Heart right ventricle (tissue), 16 donors: ENCODE results near the gene MANF. TPM values are rescaled to one million over a fixed set of nuclear protein-coding genes. Genes with fewer than 3 reads are reported as not detected.

Experiments used
- ATAC-seq, 8 donors: fragments of 200-7000 bp; cut with Tn5 transposase; one replicate each; pipeline ENCODE4 v1.9.1; 2020; ENCODE audit warnings: mild to moderate bottlenecking in 8 of 8, moderate library complexity in 8 of 8, moderate number of reproducible peaks in 1 of 8
- DNase-seq, 2 donors: peaks; one replicate each; pipeline ENCODE4 v3.0.0-alpha.2; 2020
- H3K27ac ChIP-seq, 10 donors: fragments of 200-600 bp; sonication (generic) in 2 of 10; one replicate each; pipeline versions ENCODE4 v1.5.0 to v1.8.0; 2020 to 2022; ENCODE audit warnings: mild to moderate bottlenecking in 3 of 10
- H3K27me3 ChIP-seq, 7 donors: fragments of 200-600 bp; one replicate each; pipeline ENCODE4 v1.8.0; 2021 to 2022; ENCODE audit warnings: mild to moderate bottlenecking in 2 of 7
- H3K36me3 ChIP-seq, 9 donors: fragments of 200-600 bp; sonication (generic) in 1 of 9; one replicate each; pipeline versions ENCODE4 v1.5.0 to v1.8.0; 2020 to 2022; ENCODE audit warnings: mild to moderate bottlenecking in 2 of 9
- H3K4me1 ChIP-seq, 9 donors: fragments of 200-600 bp; sonication (generic) in 1 of 9; one replicate each; pipeline versions ENCODE4 v1.5.0 to v1.8.0; 2020 to 2022; ENCODE audit warnings: mild to moderate bottlenecking in 4 of 9
- H3K4me3 ChIP-seq, 10 donors: fragments of 200-600 bp; sonication (generic) in 2 of 10; one replicate each; pipeline versions ENCODE4 v1.5.0 to v1.8.0; 2020 to 2022; ENCODE audit warnings: mild to moderate bottlenecking in 7 of 10, moderate library complexity in 2 of 10
- H3K9me3 ChIP-seq, 11 donors: fragments of 200-600 bp in 10 of 11; sonication (generic) in 2 of 11; one replicate each; pipeline versions ENCODE4 v1.5.0 to v1.8.0; 2013 to 2022; ENCODE audit warnings: mild to moderate bottlenecking in 2 of 11, control low read depth in 1 of 11, moderate library complexity in 1 of 11
- CTCF ChIP-seq, 9 donors: fragments of 200-600 bp; sonication (generic) in 2 of 9; IDR thresholded peaks; one replicate each; pipeline versions ENCODE4 v1.5.0 to v1.8.0; 2021 to 2022; ENCODE audit warnings: antibody characterized with exemption in 9 of 9, mild to moderate bottlenecking in 5 of 9, moderate library complexity in 1 of 9
- WGBS, 2 donors: extraction: QIAGEN DNeasy Blood & Tissue Kit; methylation state at CpG; one replicate each; pipeline ENCODE4 v1.1.7; 2013; ENCODE audit warnings: inconsistent platforms in 1 of 2; 5-methylcytosine and 5-hydroxymethylcytosine counted together
- intact Hi-C, 10 donors: fragments of 100-400 bp; cut with DNase I; formaldehyde crosslinking; loops; one replicate each; pipeline versions ENCODE4 v1.11.1 to v1.14.2; 2022
- polyA plus RNA-seq, 2 donors: library from polyadenylated mRNA; stranded (reverse); fragments of 200-250 nt; gene quantifications; one replicate each; pipeline ENCODE4 v1.2.3, GENCODE V29; 2013
- total RNA-seq, 10 donors: library from RNA; stranded (reverse); fragmentation: NEBNext Ultra II Directional in 3 of 10; extraction: Animal tissue kit (Norgen Biotek cat#: 25700) in 3 of 10; gene quantifications; one replicate each; pipeline versions ENCODE4 v1.2.1 to v1.2.4, GENCODE V29; 2021 to 2023
- donor health status: Arrhythmogenic right ventricular cardiomyopathy.
- donor health status: ischemic (EF 13 %, LVEDD 7.1; RV severe dilation, severe dysfunction).
- donor health status: healthy with polysubstance abuse.
- donor health status: DM: no; HTN: yes; CAD: no.
- donor health status: DM: no; HTN: no; CAD: no.
- donor health status: ischemic (EF 25% LVEDD 6.9; RV normal size, moderate dysfunction).
- donor health status: ischemic (EF 25% LVEDD 5.7; RV mildly dilated, moderate dysfunction).
- donor health status: healthy.
- donor health status: DM: yes; HTN: yes; CAD: no.
- donor health status: Ischemic cardiomyopathy.
- donor health status: ischemic (EF 35%, LVEDD 5.7; RV mildly dilated, moderate dysfunction).
- donor health status: nonischemic (EF 11% LVEDD 7.7; RV severe dilation, severe dysfunction).
- donor health status: DM: yes; HTN: yes; CAD: no.
- donor health status: PGD.
- donor health status: ischemic (EF 29% LVEDD 5.4; RV normal size, mild dysfunction).
- donor health status: nonischemic (EF 23%, LVEDD 6.1; RV moderate dilation, normal function).

MANF gene
- total and polyA plus RNA-seq, 12 donors, result 19.1 to 150 (median 45.1) TPM

- WGBS, 2 donors, result 70 to 78% methylated on average over 5 of the region's 5 CpGs
These were observed 7.0 kb upstream of the MANF start for GRCh38 chr3:51378065-51378464.

GRCh38 chr3:51378726-51379125, 6.4 kb upstream of the MANF start:
- H3K4me3 ChIP-seq, result no peak overlapping the region
- no peak overlapping the region for H3K27ac ChIP-seq
- no peak for TF ChIP-seq CTCF (IDR thresholded peaks at IDR 0.05)
- H3K4me1 ChIP-seq, result peaks cover 0 to 7% (median 6%) of the 10 kb centered on the region in 9 donors
- H3K27me3 ChIP-seq, result no peaks in the 10 kb centered on the region
- no peaks in the 10 kb centered on the region for H3K36me3 ChIP-seq
- no peaks in the 10 kb centered on the region for H3K9me3 ChIP-seq
- intact Hi-C loops, result loop anchor here in 4 of 10 donors (5.0 to 10.0 kb wide), 5 partner anchors 274 to 756 kb away; no protein-coding TSS in a partner anchor
- DNase-seq, result no peak
- no peak for ATAC-seq
- WGBS, 2 donors, result 89% methylated on average over 2 of the region's 2 CpGs

More at GRCh38 chr3:51378065-51378464, 7.0 kb upstream of the MANF start:
- Histone ChIP-seq H3K27ac (no peak overlapping the region), H3K4me1 (peaks cover 0 to 1% (median 0%) of the 10 kb centered on the region in 9 donors), H3K36me3 (no peaks in the 10 kb centered on the region), H3K4me3 (no peak overlapping the region), H3K27me3 (no peaks in the 10 kb centered on the region), H3K9me3 (no peaks in the 10 kb centered on the region)
- intact Hi-C loops, result loop anchor here in 4 of 10 donors (5.0 to 10.0 kb wide), 5 partner anchors 273 to 756 kb away; no protein-coding TSS in a partner anchor
- no peak for TF ChIP-seq CTCF (IDR thresholded peaks at IDR 0.05)
- ATAC-seq, result no peak
- no peak for DNase-seq

GRCh38 chr3:51379301-51379700, 5.8 kb upstream of the MANF start:
- no peak overlapping the region for H3K4me3 ChIP-seq
- 66 to 76% methylated on average over 8 of the region's 8 CpGs for WGBS, 2 donors
- intact Hi-C loops, result loop anchor here in 4 of 10 donors (5.0 to 10.0 kb wide), 5 partner anchors 274 to 757 kb away; no protein-coding TSS in a partner anchor
- H3K36me3 ChIP-seq, result no peaks in the 10 kb centered on the region
- H3K27me3 ChIP-seq, result no peaks in the 10 kb centered on the region
- peaks cover 4 to 13% (median 11%) of the 10 kb centered on the region in 9 donors for H3K4me1 ChIP-seq
- ATAC-seq (no peak), DNase-seq (no peak)
- no peak for TF ChIP-seq CTCF (IDR thresholded peaks at IDR 0.05)
- no peaks in the 10 kb centered on the region for H3K9me3 ChIP-seq
- no peak overlapping the region for H3K27ac ChIP-seq

DNA sequence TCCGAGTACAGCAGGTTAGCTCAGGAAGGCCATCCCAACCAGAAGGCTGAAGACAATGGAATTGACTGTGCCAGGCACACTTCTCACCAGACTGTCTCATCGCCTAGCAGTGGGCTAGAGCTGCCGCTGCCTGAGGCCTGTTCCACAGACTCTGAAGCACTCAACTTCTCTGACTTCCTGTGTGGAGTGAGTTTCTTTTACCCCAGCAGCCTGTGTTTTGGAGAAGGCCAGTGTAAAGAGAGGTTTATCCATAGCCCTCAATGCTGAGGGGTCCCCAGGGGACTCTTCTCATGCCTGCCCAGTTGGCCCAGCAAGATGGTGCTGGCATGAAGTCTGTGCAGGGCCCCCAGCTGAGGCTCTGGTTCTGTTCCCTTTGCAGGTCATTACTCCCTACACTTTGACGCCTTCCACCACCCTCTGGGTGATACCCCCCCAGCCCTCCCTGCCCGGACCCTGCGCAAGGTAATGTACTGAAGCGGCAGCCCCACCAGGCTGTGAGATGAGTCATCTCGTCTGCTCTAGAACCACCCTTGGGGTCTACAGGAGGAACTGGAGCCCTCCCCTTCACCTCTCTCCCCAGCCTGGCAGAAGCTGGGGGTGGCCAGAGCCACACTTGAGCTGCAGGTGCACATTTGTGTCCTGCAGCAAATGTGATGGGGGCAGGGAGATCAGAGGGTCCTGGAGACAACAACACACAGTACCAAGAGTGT, 5.2 kb upstream of the MANF start:
- Histone ChIP-seq H3K4me3 (no peak overlapping the region), H3K9me3 (no peaks in the 10 kb centered on the region), H3K4me1 (peaks cover 6 to 13% (median 11%) of the 10 kb centered on the region in 9 donors), H3K36me3 (no peaks in the 10 kb centered on the region), H3K27me3 (no peaks in the 10 kb centered on the region), H3K27ac (no peak overlapping the region)
- TF ChIP-seq CTCF (IDR thresholded peaks at IDR 0.05), result no peak
- intact Hi-C loops, result loop anchor here in 6 of 10 donors (5.0 to 10.0 kb wide), 7 partner anchors 275 to 805 kb away; no protein-coding TSS in a partner anchor
- DNase-seq, result no peak
- no peak for ATAC-seq
- 84 to 87% methylated on average over 8 of the region's 8 CpGs for WGBS, 2 donors
